H9 (cell line): ENCODE data around the gene SUPT5H. TPM values are rescaled to one million over a fixed set of nuclear protein-coding genes. Genes with fewer than 3 reads are reported as not detected.
A peak's percentile ranks its signal among the peaks of the same experiment; 100 is the strongest.

Experiments
- DNase-seq: peaks from one replicate; pipeline ENCODE4 v3.0.0-alpha.2; 2017
- H2AFZ ChIP-seq: one replicate; pipeline ENCODE4 v1.6.1; 2013; ENCODE audit warnings: mild to moderate bottlenecking, low read length, control low read depth, moderate library complexity
- H2AK5ac ChIP-seq: 2 replicates; pipeline ENCODE4 v1.6.1; 2013; ENCODE audit warnings: low read length, control low read depth, mixed read lengths; ENCODE audit not compliant: insufficient read length
- H2BK120ac ChIP-seq: one replicate; pipeline ENCODE4 v1.6.1; 2013; ENCODE audit warnings: low read depth, mild to moderate bottlenecking, low read length, control low read depth, inconsistent platforms; ENCODE audit not compliant: poor library complexity, severe bottlenecking
- H2BK12ac ChIP-seq: 2 replicates; pipeline ENCODE4 v1.6.1; 2013; ENCODE audit warnings: low read length, control low read depth, mixed read lengths, low read depth; ENCODE audit not compliant: insufficient read length
- H2BK15ac ChIP-seq: 2 replicates; pipeline ENCODE4 v1.6.1; 2013; ENCODE audit warnings: low read depth, low read length, control low read depth
- H2BK20ac ChIP-seq: one replicate; pipeline ENCODE4 v1.6.1; 2013; ENCODE audit warnings: low read depth, mild to moderate bottlenecking, low read length, control low read depth, inconsistent platforms; ENCODE audit not compliant: poor library complexity, severe bottlenecking
- H2BK5ac ChIP-seq: 2 replicates; pipeline ENCODE4 v1.6.1; 2013; ENCODE audit warnings: low read length, control low read depth, mixed read lengths; ENCODE audit not compliant: insufficient read length
- H3K14ac ChIP-seq: 2 replicates; pipeline ENCODE4 v1.6.1; 2013; ENCODE audit warnings: low read length, control low read depth; ENCODE audit not compliant: insufficient read depth
- H3K18ac ChIP-seq: 2 replicates; pipeline ENCODE4 v1.6.1; 2013; ENCODE audit warnings: low read depth, mild to moderate bottlenecking, mixed read lengths, low read length, control low read depth; ENCODE audit not compliant: insufficient read length
- H3K23ac ChIP-seq: 2 replicates; pipeline ENCODE4 v1.6.1; 2013; ENCODE audit warnings: low read length, control low read depth, mixed read lengths, low read depth; ENCODE audit not compliant: insufficient read length
- H3K23me2 ChIP-seq: 2 replicates; pipeline ENCODE4 v1.6.1; 2013; ENCODE audit warnings: low read depth, mild to moderate bottlenecking, mixed read lengths, low read length, control low read depth; ENCODE audit not compliant: insufficient read length, poor library complexity, severe bottlenecking
- H3K27ac ChIP-seq: 2 replicates; pipeline ENCODE4 v1.5.1; 2013; ENCODE audit warnings: low read length, control low read depth, mixed read lengths, low read depth; ENCODE audit not compliant: insufficient read length
- H3K27me3 ChIP-seq: 2 replicates; pipeline ENCODE4 v1.6.1; 2013; ENCODE audit warnings: low read length, control low read depth, inconsistent platforms; ENCODE audit not compliant: insufficient read depth
- H3K4ac ChIP-seq: 2 replicates; pipeline ENCODE4 v1.6.1; 2013; ENCODE audit warnings: low read depth, mild to moderate bottlenecking, control low read depth, inconsistent platforms, low read length, moderate library complexity
- H3K4me1 ChIP-seq: 2 replicates; pipeline ENCODE4 v1.6.1; 2013; ENCODE audit warnings: low read length, control low read depth, inconsistent platforms; ENCODE audit not compliant: insufficient read depth
- H3K4me2 ChIP-seq: 2 replicates; pipeline ENCODE4 v1.6.1; 2013; ENCODE audit warnings: low read length, control low read depth, mixed read lengths; ENCODE audit not compliant: insufficient read length, insufficient read depth
- H3K56ac ChIP-seq: 2 replicates; pipeline ENCODE4 v1.6.1; 2013; ENCODE audit warnings: low read depth, mild to moderate bottlenecking, mixed read lengths, low read length, control low read depth; ENCODE audit not compliant: insufficient read length
- H3K79me1 ChIP-seq: 2 replicates; pipeline ENCODE4 v1.6.1; 2013; ENCODE audit warnings: low read depth, mild to moderate bottlenecking, moderate library complexity, low read length, control low read depth, inconsistent platforms; ENCODE audit not compliant: insufficient read depth, poor library complexity, severe bottlenecking
- H3K79me2 ChIP-seq: 2 replicates; pipeline ENCODE4 v1.6.1; 2013; ENCODE audit warnings: low read length, control low read depth, inconsistent platforms; ENCODE audit not compliant: insufficient read depth
- H3K9ac ChIP-seq: 2 replicates; pipeline ENCODE4 v1.6.1; 2013; ENCODE audit warnings: low read length, control low read depth, mixed read lengths; ENCODE audit not compliant: insufficient read length; ENCODE audit errors: extremely low read depth
- H3K9me3 ChIP-seq: one replicate; pipeline ENCODE4 v1.6.1; 2013; ENCODE audit warnings: low read depth, low read length, inconsistent platforms; ENCODE audit not compliant: control insufficient read depth
- H3T11ph ChIP-seq: one replicate; pipeline ENCODE4 v1.6.1; 2013; ENCODE audit warnings: mild to moderate bottlenecking, low read length, control low read depth, inconsistent platforms
- H4K20me1 ChIP-seq: one replicate; pipeline ENCODE4 v1.6.1; 2013; ENCODE audit not compliant: control insufficient read depth, insufficient read length, insufficient read depth
- H4K5ac ChIP-seq: 2 replicates; pipeline ENCODE4 v1.6.1; 2013; ENCODE audit warnings: low read depth, mild to moderate bottlenecking, mixed read lengths, low read length, control low read depth; ENCODE audit not compliant: insufficient read length
- H4K8ac ChIP-seq: replicated peaks from 2 replicates; pipeline ENCODE4 v1.6.1; 2013; ENCODE audit warnings: low read length, control low read depth, mixed read lengths, low read depth; ENCODE audit not compliant: insufficient read length
- H4K91ac ChIP-seq: 2 replicates; pipeline ENCODE4 v1.6.1; 2013; ENCODE audit warnings: low read depth, mild to moderate bottlenecking, moderate library complexity, mixed read lengths, low read length, control low read depth; ENCODE audit not compliant: insufficient read length
- H3K27ac Mint-ChIP-seq, 3 experiments: 2 replicates in 2 of 3; 3 replicates in 1 of 3; pipeline ENCODE4 v1.8.0; 2020 to 2021; ENCODE audit warnings: mixed read lengths in 3 of 3, mild to moderate bottlenecking in 1 of 3, moderate library complexity in 1 of 3
- H3K27me3 Mint-ChIP-seq: 2 replicates; pipeline ENCODE4 v1.8.0; 2021; ENCODE audit warnings: low read depth, mild to moderate bottlenecking, moderate library complexity, mixed read lengths
- H3K36me3 Mint-ChIP-seq, 3 experiments: 2 replicates in 2 of 3; 3 replicates in 1 of 3; pipeline ENCODE4 v1.8.0; 2020 to 2021; ENCODE audit warnings: low read depth in 3 of 3, mixed read lengths in 3 of 3; ENCODE audit not compliant: insufficient read depth in 1 of 3
- H3K4me1 Mint-ChIP-seq, 2 experiments: 2 replicates each; pipeline ENCODE4 v1.8.0; 2020; ENCODE audit warnings: mixed read lengths in 2 of 2
- H3K4me3 Mint-ChIP-seq, 2 experiments: 2 replicates in 1 of 2; 3 replicates in 1 of 2; pipeline ENCODE4 v1.8.0; 2020 to 2021; ENCODE audit warnings: mild to moderate bottlenecking in 2 of 2, mixed read lengths in 2 of 2, moderate library complexity in 1 of 2
- H3K9me3 Mint-ChIP-seq, 2 experiments: 2 replicates in 1 of 2; 3 replicates in 1 of 2; pipeline ENCODE4 v1.8.0; 2020; ENCODE audit warnings: mild to moderate bottlenecking in 2 of 2, mixed read lengths in 2 of 2, moderate library complexity in 1 of 2
- CTCF ChIP-seq: fragments of 200-600 bp; sonication (generic); conservative IDR thresholded peaks from 3 replicates; pipeline ENCODE4 v1.8.0; 2021; ENCODE audit warnings: antibody characterized with exemption, mild to moderate bottlenecking
- whole genome bisulfite sequencing: extraction: QIAGEN DNeasy Blood & Tissue Kit; methylation state at CpG from one replicate; pipeline ENCODE4 v1.1.7; 2013; ENCODE audit warnings: missing lambda C conversion rate, low lambda C conversion rate, mixed read lengths; ENCODE audit not compliant: insufficient read length; ENCODE audit errors: extremely low coverage; 5-methylcytosine and 5-hydroxymethylcytosine counted together
- total RNA-seq: library from RNA; stranded (reverse); gene quantifications from 2 replicates; pipeline ENCODE4 v1.2.1, GENCODE V29; 2021

The SUPT5H gene
- total RNA-seq, 1 experiment from 2014 or later = 145 TPM

- Histone ChIP-seq H3K27ac (no peak overlapping the region), H3K4me1 (peaks cover 4% of the 10 kb centered on the region; the same call in 1 of the 2 replicates), H2AK5ac (no peak overlapping the region), H3K79me2 (no peaks in the 10 kb centered on the region), H3K4ac (no peak overlapping the region; the same call in 1 of the 2 replicates), H3K27me3 (no peaks in the 10 kb centered on the region), H2BK12ac (no peak overlapping the region), H3K79me1 (no peaks in the 10 kb centered on the region), H3K18ac (no peak overlapping the region), H2BK15ac (no peak overlapping the region), H3K23ac (no peak overlapping the region), H3K14ac (no peak overlapping the region), H2BK20ac (no peak overlapping the region), H3T11ph (no peak overlapping the region), H3K23me2 (no peaks in the 10 kb centered on the region), H4K91ac (no peak overlapping the region), H2AFZ (no peak overlapping the region), H3K4me2 (no peak overlapping the region), H2BK120ac (no peak overlapping the region), H3K9me3 (no peaks in the 10 kb centered on the region), H4K5ac (no peak overlapping the region), H4K8ac (no peak overlapping the region), H3K56ac (no peak overlapping the region), H2BK5ac (no peak overlapping the region), H3K9ac (no peak overlapping the region), H4K20me1 (no peaks in the 10 kb centered on the region)
- H3K4me1 Mint-ChIP-seq = peaks cover 22% of the 10 kb centered on the region in 2 experiments
- DNase-seq = peak; percentile 90
- H3K27ac Mint-ChIP-seq = peak overlapping the region in 2 of 3 experiments; percentile 67 to 86; a peak in 3 of 7 replicates
- H3K4me3 Mint-ChIP-seq = peak overlapping the region in 1 of 2 experiments; percentile 40; a peak in 2 of 5 replicates
- TF ChIP-seq CTCF = peak; percentile 98
- peaks cover 18 to 34% (median 33%) of the 10 kb centered on the region in 3 experiments; a peak in 6 of 7 replicates for H3K36me3 Mint-ChIP-seq
- no peaks in the 10 kb centered on the region; a peak in 2 of 5 replicates for H3K9me3 Mint-ChIP-seq
- no peaks in the 10 kb centered on the region; the same call in 1 of the 2 replicates for H3K27me3 Mint-ChIP-seq
- no CpG with 5 or more reads among the region's 17 CpGs for WGBS
These were observed 47.8 kb upstream of the SUPT5H start for GRCh38 chr19:39397360-39398296.
